Stimulated activated CD8-positive, alpha-beta memory T cell treated with anti-CD3 and anti-CD28 coated beads, Interleukin-7, amount 100 ng/mL, for 24 hours (primary cell): ENCODE results near the gene MEOX1.

Experiments
- DNase-seq: peaks from one replicate; pipeline ENCODE4 v3.0.0-alpha.2; 2020; ENCODE audit warnings: low read depth

Gene MEOX1

GRCh38 chr17:43679911-43680310 lies 18.2 kb upstream of the MEOX1 start:
- no peak for DNase-seq

DNA sequence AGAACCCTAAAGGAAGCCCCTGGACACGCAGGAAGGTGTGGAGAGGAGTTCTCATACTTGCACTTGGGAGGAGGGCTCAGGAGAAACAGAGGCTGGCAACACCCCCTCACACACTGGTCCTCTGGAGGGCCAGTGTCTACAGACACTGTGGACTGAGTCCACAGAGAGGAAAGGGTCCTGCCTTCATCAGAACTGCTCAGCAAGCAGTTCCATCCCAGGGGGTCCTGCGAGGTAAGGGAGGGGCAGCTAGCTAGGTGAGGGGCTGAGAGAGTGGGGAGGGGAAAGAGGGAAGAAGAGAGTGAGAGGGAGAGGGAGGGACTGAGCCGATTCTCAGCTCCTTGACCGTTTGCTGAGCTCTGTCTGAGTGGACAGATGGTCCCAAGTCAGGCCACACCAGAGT lies 17.7 kb upstream of the MEOX1 start:
- DNase-seq, result no peak

- DNase-seq, result no peak
Measured at GRCh38 chr17:43676471-43676870, 14.7 kb upstream of the MEOX1 start.

GRCh38 chr17:43674394-43674793 lies 12.7 kb upstream of the MEOX1 start:
- no peak for DNase-seq

DNA sequence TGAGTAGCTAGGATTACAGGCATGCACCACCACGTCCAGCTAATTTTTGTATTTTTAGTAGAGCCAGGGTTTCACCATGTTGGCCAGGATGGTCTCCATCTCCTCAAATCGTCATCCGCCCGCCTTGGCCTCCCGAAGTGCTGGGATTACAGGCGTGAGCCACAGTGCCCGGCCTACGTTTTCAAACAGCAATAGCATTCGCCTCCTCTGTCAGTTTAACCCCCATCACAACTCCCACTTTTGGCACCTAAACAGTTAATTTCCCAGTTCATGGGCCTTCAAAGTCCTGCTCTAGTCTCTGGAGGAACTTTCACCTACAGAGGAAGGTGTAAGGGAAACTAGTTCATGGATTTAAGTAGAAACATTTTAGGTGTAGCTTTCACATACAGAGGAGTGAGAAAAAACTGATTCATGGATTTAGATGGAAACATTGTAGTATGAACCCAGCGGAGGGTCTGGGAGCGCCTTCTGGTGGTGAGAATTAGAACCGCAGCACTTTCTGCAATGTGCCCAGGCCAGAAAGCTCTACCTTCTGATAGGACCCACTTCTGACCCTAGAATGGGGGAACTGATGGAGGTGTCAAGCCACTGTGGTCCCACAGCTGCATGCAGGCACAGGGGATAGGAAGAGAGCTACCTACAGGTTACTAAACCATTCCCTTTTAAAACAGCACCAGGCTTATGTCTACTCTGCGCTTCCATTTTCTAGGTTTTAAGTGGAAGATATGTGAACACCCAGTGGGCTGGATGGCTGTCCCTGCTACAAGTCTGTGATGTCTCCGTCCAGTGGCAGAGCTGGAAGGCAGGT lies 12.0 kb upstream of the MEOX1 start:
- peak; percentile 68 for DNase-seq

DNA sequence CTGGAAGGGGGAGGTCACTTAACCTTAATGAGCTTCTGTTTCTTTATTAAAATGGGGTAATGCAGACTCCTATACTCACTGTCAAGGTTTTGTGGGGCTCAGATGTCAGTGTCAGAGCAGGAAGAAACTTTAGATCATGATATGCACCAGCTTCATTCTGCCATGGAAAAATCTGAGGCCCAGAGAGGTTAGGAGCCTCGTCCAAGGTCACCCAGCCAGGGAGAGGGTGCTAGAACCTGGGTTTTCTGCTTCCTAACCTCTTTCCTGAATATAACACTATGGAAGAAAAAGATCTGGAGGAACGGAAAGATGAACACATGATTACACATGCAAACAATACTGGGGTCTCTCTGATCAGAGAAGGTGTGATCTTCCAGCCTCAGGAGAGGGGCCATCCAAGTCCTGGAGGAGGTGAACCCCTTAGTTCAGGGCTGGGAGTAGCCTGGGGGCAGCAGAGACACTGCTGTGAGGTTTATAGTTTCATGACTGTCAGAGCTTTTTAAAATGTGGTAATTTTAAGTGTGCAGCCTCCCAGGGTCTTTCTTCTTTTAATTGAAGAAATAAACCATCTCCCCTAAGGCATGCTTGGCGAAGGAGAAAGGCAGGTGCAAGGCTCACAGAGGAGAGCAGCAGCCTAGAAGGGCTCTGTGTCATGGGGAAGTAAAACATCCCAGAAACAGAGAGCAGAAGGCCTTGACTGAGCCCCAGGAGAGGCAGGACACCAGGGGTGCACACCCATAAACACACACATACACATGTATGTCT lies 10.2 kb upstream of the MEOX1 start:
- DNase-seq, result no peak

GRCh38 chr17:43671031-43671692 lies 9.4 kb upstream of the MEOX1 start:
- DNase-seq, result no peak

GRCh38 chr17:43670645-43671030 lies 8.9 kb upstream of the MEOX1 start:
- no peak for DNase-seq

GRCh38 chr17:43669971-43670644 lies 8.4 kb upstream of the MEOX1 start:
- no peak for DNase-seq

DNA sequence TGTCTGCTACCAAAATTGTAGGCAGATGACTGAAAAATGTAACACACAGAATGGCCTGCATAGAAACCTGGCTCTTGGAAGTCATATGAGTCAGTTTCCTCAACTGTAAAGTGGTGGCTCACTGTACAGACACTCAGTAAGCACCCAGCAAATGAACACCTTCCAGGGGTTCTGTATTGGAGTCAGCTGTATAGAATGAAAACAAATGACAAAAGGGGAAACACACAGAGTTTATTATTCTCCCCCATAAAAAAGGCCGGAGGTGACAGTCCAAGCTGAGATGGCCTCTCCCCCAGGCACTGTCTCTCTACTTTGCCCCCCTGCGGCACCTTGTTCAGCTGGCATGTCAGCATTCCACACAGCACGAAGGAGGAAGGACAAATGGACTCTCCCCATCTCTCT lies 6.2 kb upstream of the MEOX1 start:
- no peak for DNase-seq

DNA sequence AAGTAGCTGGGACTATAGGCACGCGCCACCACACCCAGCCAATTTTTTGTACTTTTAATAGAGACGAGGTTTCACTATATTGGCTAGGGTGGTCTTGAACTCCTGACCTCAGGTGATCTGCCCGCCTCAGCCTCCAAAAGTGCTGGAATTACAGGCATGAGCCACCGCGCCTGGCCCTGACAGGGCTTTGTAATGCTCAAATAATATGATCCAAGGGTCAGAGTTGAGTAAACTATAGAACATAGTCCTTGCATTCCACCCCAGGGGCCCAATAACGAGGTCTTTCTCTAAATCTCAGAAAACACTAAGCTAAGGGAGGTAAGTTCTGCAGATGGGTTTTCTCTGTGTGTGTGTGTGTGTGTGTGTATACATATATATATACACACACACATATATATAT lies 5.8 kb upstream of the MEOX1 start:
- DNase-seq, result no peak

DNA sequence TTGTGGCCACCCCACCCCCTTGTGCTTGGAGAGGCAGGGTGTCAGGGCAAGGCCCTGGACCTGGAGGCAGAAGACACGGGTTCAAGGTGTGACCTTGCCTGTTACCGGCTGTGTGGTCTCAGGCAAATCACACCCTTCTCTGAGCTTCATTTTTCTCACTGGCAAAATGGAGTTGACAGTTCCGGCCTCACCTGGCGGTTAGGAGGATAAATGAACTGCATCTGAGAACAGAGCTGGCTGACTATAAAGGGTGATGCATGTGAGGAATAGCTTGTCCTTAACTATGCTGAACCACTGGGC lies 4.2 kb upstream of the MEOX1 start:
- no peak for DNase-seq

GRCh38 chr17:43665084-43665936 lies 3.6 kb upstream of the MEOX1 start:
- no peak for DNase-seq

- no peak for DNase-seq
Measured at GRCh38 chr17:43664096-43664495, 2.4 kb upstream of the MEOX1 start.

DNA sequence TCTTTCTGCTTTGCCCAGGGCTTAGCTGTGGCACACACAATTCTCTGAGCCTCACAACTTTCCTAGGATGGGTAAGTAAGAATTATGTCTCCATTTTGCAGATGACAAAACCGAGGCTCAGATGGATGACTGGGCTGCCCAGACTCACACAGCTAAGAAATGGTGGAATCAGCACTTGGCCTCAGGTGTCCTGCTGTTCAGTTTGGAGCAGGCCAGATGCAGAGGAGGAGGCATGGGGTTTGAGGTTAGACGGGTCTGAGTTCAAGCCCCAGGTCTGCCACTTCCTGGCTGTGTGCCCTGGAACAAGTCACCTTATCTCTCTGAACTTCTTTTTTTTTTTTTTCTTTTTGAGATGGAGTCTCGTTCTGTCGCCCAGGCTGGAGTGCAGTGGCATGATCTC lies 1.7 kb upstream of the MEOX1 start:
- no peak for DNase-seq

GRCh38 chr17:43662413-43663141 lies 855 bp upstream of the MEOX1 start:
- no peak for DNase-seq

- DNase-seq, result no peak
Measured at GRCh38 chr17:43660816-43661493, 767 bp downstream of the MEOX1 start.

DNA sequence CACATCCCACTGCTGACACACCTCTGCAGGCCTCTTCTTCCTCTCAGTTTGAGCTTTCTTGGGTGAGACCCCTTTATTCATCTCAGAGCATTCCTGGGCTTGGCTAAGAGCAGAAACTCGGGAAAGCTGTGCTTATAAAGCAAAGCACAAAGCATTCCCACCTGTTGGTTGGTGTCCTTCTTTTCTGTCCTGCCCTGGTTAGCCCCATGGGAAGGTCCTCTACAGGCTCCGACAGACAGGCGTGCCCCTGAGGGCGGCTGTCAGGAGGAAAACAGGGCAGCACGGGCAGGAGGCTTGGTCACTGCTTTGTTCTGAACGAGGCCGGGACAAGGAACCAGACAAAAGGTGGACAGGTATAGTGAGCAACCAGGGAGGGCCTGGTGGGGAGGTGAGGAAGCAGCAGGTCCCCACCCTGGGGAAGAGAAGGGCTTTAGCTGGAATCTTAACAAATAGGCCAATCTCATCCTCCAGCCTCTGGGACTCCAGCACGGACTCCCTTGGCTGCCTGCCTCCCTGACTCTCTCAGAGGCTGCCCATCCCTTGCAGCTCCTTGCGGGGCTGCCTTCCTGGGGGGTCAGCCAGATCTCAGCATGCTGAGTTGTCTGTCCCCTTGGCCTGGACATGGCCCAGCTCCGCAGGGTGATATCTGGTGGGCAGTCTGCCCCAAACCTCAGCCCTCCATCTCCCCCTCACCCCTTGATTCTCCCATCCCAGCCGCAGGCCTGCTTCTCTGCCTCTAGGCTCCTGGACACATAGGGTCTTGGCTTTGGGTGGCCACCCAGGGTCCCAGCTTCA lies 1.7 kb downstream of the MEOX1 start:
- no peak for DNase-seq

DNA sequence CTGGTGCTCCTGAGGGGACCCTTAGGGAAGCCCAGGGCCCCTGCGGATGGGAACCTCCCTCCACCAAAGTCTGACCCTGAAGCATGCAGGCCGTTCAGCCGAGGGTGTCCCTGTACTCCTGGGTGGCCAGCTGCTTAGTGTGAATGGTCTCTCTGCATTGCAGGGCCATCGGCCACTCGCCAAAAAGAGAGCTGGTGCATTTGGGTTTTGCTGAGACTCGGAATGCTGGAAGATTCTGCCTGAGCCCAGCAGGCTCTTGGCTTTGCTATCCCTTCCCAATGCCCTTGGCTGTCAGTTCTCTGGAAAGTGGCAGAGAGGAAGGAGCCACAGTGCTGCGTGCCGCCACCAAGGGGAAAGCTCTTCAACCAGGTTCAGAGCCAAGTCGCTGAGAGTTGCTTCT lies 2.8 kb downstream of the MEOX1 start:
- DNase-seq, result no peak
